DMS53 treated with DMSO at 0.1 percent for 48 hours (cell line): ENCODE results near the gene WDR5B.

Experiments used
- DNase-seq: peaks from one replicate; lab custom pipeline; 2025; ENCODE audit not compliant: unreplicated experiment; lab: John Stamatoyannopoulos, UW

The WDR5B gene

GRCh38 chr3:122409446-122409845, 6.4 kb downstream of the WDR5B start:
- no peak for DNase-seq

GRCh38 chr3:122407946-122408345, 7.9 kb downstream of the WDR5B start:
- no peak for DNase-seq

GRCh38 chr3:122406198-122406597, 9.7 kb downstream of the WDR5B start:
- DNase-seq = no peak

GRCh38 chr3:122405015-122405414, 10.8 kb downstream of the WDR5B start:
- no peak for DNase-seq

GRCh38 chr3:122403489-122403888, 12.4 kb downstream of the WDR5B start:
- no peak for DNase-seq

GRCh38 chr3:122398920-122399319, 16.9 kb downstream of the WDR5B start:
- no peak for DNase-seq

- no peak for DNase-seq
Observed at GRCh38 chr3:122397201-122397600, 18.7 kb downstream of the WDR5B start.

- no peak for DNase-seq
Observed at GRCh38 chr3:122396511-122396910, 19.4 kb downstream of the WDR5B start.

GRCh38 chr3:122395582-122395981, 20.3 kb downstream of the WDR5B start:
- DNase-seq = no peak

GRCh38 chr3:122394173-122394572, 21.7 kb downstream of the WDR5B start:
- no peak for DNase-seq

- DNase-seq = peak; percentile 16
Observed at GRCh38 chr3:122392868-122393844, 22.7 kb downstream of the WDR5B start.

GRCh38 chr3:122391681-122392446, 24.0 kb downstream of the WDR5B start:
- DNase-seq = no peak

- no peak for DNase-seq
Observed at GRCh38 chr3:122390665-122391064, 25.2 kb downstream of the WDR5B start.

- no peak for DNase-seq
Observed at GRCh38 chr3:122389892-122390291, 26.0 kb downstream of the WDR5B start.

- no peak for DNase-seq
Observed at GRCh38 chr3:122389197-122389596, 26.7 kb downstream of the WDR5B start.

GRCh38 chr3:122387709-122388108, 28.2 kb downstream of the WDR5B start:
- no peak for DNase-seq

GRCh38 chr3:122383771-122384697, 31.8 kb downstream of the WDR5B start, which contains the start of gene FAM162A:
Gene FAM162A (plus strand): TSS chr3:122384182. CDS start chr3:122384266, 84 bp downstream.
- DNase-seq = peak; percentile 82

- peak; percentile 60 for DNase-seq
Observed at GRCh38 chr3:122382888-122383666, 32.8 kb downstream of the WDR5B start, which contains the start of gene MIX23. Gene MIX23 (minus strand): TSS chr3:122383231. CDS start chr3:122383224, 7 bp downstream.

- no peak for DNase-seq
Observed at GRCh38 chr3:122377975-122378374, 37.9 kb downstream of the WDR5B start.

- no peak for DNase-seq
Observed at GRCh38 chr3:122374034-122374433, 41.8 kb downstream of the WDR5B start.
